Measurements from ENCODE around the gene PRPF40A. TPM values are rescaled to one million over a fixed set of nuclear protein-coding genes. Genes with fewer than 3 reads are reported as not detected.

The PRPF40A gene
- total RNA-seq, 2 experiments from 2014 or later: 126 to 127 TPM

- Mint-ChIP-seq H3K27me3 (no peaks in the 10 kb centered on the region), H3K36me3 (peaks cover 56% of the 10 kb centered on the region)
Measured at GRCh38 chr2:152661076-152661475, 56.2 kb downstream of the PRPF40A start.

DNA sequence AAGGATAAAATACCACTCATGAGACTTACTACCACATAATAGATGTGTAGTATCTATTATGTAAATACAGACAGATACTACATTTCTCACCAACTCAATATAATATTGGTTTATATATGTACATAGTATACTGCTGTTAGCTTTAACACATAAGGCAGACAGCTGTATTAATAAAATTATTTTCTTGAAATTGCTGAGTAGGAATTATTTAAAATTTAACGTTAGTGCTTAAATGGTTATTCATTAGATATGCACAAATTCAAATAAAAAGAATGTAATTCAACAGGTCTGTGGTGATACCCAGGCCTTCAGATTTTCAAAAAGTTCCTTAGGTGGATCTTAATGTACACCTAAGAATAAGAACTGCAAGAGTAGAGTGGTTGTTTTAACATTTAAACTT lies 59.0 kb downstream of the PRPF40A start:
- DNase-seq (no peak), ATAC-seq (no peak)
- Mint-ChIP-seq H3K9me3 (ENCODE audit: low read depth) (no peaks in the 10 kb centered on the region), H3K4me1 (peaks cover 6% of the 10 kb centered on the region), H3K27me3 (no peaks in the 10 kb centered on the region), H3K4me3 (no peak overlapping the region), H3K36me3 (peaks cover 49% of the 10 kb centered on the region), H3K27ac (no peak overlapping the region)
- CTCF ChIA-PET: interaction anchor here (0.8 kb wide), 1 partner anchor 9 kb away, joined by 3 read pairs; no protein-coding TSS in a partner anchor

More at GRCh38 chr2:152661076-152661475, 56.2 kb downstream of the PRPF40A start:
- Mint-ChIP-seq H3K27ac (no peak overlapping the region), H3K9me3 (ENCODE audit: low read depth) (no peaks in the 10 kb centered on the region), H3K4me3 (no peak overlapping the region), H3K4me1 (peaks cover 3% of the 10 kb centered on the region)
- no peak for ATAC-seq
- CTCF ChIA-PET: interaction anchor here (0.7 to 1.3 kb wide), 2 partner anchors 17 to 485 kb away, joined by 3 read pairs; partner anchors contain the start of gene STAM2
- DNase-seq: no peak

DNA sequence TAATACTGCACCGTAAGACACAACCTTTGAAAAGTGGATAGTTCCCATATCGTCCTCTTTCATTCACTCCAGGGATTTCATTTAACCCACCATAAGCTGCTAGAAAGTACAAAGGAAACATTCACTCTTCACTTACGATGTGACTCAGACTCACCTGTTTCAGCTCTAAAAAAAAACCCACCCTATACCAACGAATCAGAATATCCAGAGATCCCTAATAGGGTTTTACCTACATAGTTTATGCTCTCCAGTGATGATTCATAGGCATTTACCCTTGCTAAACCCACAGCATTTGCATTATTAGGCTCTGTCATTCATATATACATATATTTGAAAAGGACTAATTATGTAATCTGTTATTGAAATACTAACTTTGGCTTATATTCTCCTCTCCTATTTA lies 60.2 kb downstream of the PRPF40A start:
- Mint-ChIP-seq H3K4me1 (peaks cover 6% of the 10 kb centered on the region), H3K4me3 (no peak overlapping the region), H3K36me3 (peaks cover 45% of the 10 kb centered on the region), H3K27me3 (no peaks in the 10 kb centered on the region), H3K27ac (no peak overlapping the region), H3K9me3 (ENCODE audit: low read depth) (no peaks in the 10 kb centered on the region)
- DNase-seq (no peak), ATAC-seq (peak; percentile 20)
- CTCF ChIA-PET: interaction anchor here (0.9 kb wide), 1 partner anchor 9 kb away, joined by 4 read pairs; no protein-coding TSS in a partner anchor

DNA sequence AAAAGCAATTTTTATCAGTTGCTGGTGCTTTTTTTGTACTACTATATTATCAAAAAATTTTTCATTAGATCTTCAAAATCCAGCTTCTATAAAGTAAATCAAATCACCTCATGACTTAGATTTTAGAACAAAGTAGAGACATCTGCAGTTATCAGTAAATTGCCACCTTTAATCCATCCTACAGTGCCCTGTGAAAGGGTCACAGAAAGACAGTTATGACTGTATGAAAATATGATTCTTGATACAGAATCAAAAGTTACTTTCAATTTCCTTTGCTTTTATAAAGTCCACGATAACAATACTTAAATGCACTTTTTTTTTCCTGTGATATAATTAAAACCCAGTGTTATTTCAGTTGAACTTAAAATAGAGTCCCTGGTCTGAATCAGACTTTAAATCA lies 61.4 kb downstream of the PRPF40A start:
- ATAC-seq (peak; percentile 47), DNase-seq (no peak)
- CTCF ChIA-PET: interaction anchor here (0.8 kb wide), 1 partner anchor 21 kb away, joined by 3 read pairs; no protein-coding TSS in a partner anchor
- H3K27ac Mint-ChIP-seq: no peak overlapping the region
- no peak overlapping the region for H3K4me3 Mint-ChIP-seq
- H3K27me3 Mint-ChIP-seq: no peaks in the 10 kb centered on the region
- H3K4me1 Mint-ChIP-seq: peaks cover 6% of the 10 kb centered on the region
- peaks cover 43% of the 10 kb centered on the region for H3K36me3 Mint-ChIP-seq
- no peaks in the 10 kb centered on the region for H3K9me3 Mint-ChIP-seq (ENCODE audit: low read depth)

GRCh38 chr2:152651834-152652233 lies 65.4 kb downstream of the PRPF40A start:
- Mint-ChIP-seq H3K36me3 (peaks cover 20% of the 10 kb centered on the region), H3K9me3 (ENCODE audit: low read depth) (no peaks in the 10 kb centered on the region), H3K27me3 (no peaks in the 10 kb centered on the region), H3K4me1 (peaks cover 6% of the 10 kb centered on the region), H3K4me3 (no peak overlapping the region), H3K27ac (no peak overlapping the region)
- no peak for DNase-seq
- ATAC-seq: no peak
- CTCF ChIA-PET: interaction anchor here (0.7 to 0.9 kb wide), 2 partner anchors 17 to 615 kb away, joined by 3 read pairs; no protein-coding TSS in a partner anchor

- Mint-ChIP-seq H3K4me1 (peaks cover under 1% of the 10 kb centered on the region), H3K9me3 (ENCODE audit: low read depth) (no peaks in the 10 kb centered on the region), H3K27ac (no peak overlapping the region), H3K27me3 (no peaks in the 10 kb centered on the region), H3K36me3 (peaks cover 15% of the 10 kb centered on the region), H3K4me3 (no peak overlapping the region)
- CTCF ChIA-PET: no interaction called here
- ATAC-seq: no peak
- no peak for DNase-seq
Measured at GRCh38 chr2:152650768-152651371, 66.4 kb downstream of the PRPF40A start.

GRCh38 chr2:152649997-152650396 lies 67.3 kb downstream of the PRPF40A start:
- Mint-ChIP-seq H3K27ac (no peak overlapping the region), H3K4me3 (no peak overlapping the region), H3K36me3 (peaks cover 11% of the 10 kb centered on the region), H3K27me3 (no peaks in the 10 kb centered on the region), H3K9me3 (ENCODE audit: low read depth) (no peaks in the 10 kb centered on the region), H3K4me1 (no peaks in the 10 kb centered on the region)
- ATAC-seq: no peak
- DNase-seq: no peak
- CTCF ChIA-PET: no interaction called here

- DNase-seq (no peak), ATAC-seq (no peak)
- Mint-ChIP-seq H3K4me1 (no peaks in the 10 kb centered on the region), H3K27ac (no peak overlapping the region), H3K36me3 (peaks cover 5% of the 10 kb centered on the region), H3K9me3 (ENCODE audit: low read depth) (no peaks in the 10 kb centered on the region), H3K27me3 (no peaks in the 10 kb centered on the region), H3K4me3 (no peak overlapping the region)
- CTCF ChIA-PET: interaction anchor here (0.7 to 5.5 kb wide), 4 partner anchors 8 to 14 kb away, joined by 3 to 43 read pairs (median 4); no protein-coding TSS in a partner anchor
Measured at GRCh38 chr2:152648336-152648735, 68.9 kb downstream of the PRPF40A start.

- Mint-ChIP-seq H3K9me3 (ENCODE audit: low read depth) (no peaks in the 10 kb centered on the region), H3K4me1 (no peaks in the 10 kb centered on the region), H3K4me3 (no peak overlapping the region), H3K27me3 (no peaks in the 10 kb centered on the region), H3K36me3 (peaks cover 5% of the 10 kb centered on the region), H3K27ac (no peak overlapping the region)
- ATAC-seq (no peak), DNase-seq (no peak)
- CTCF ChIA-PET: interaction anchor here (0.8 to 5.5 kb wide), 3 partner anchors 9 to 12 kb away, joined by 3 to 43 read pairs (median 4); no protein-coding TSS in a partner anchor
Measured at GRCh38 chr2:152647552-152647951, 69.7 kb downstream of the PRPF40A start.

GRCh38 chr2:152646775-152647174 lies 70.5 kb downstream of the PRPF40A start:
- no peaks in the 10 kb centered on the region for H3K27me3 Mint-ChIP-seq
- H3K27ac Mint-ChIP-seq: no peak overlapping the region
- DNase-seq (no peak), ATAC-seq (no peak)
- H3K36me3 Mint-ChIP-seq: peaks cover 3% of the 10 kb centered on the region
- H3K4me1 Mint-ChIP-seq: no peaks in the 10 kb centered on the region
- CTCF ChIA-PET: interaction anchor here (0.8 to 5.5 kb wide), 2 partner anchors 9 to 12 kb away, joined by 3 to 43 read pairs; no protein-coding TSS in a partner anchor
- no peak overlapping the region for H3K4me3 Mint-ChIP-seq
- no peaks in the 10 kb centered on the region for H3K9me3 Mint-ChIP-seq (ENCODE audit: low read depth)

GRCh38 chr2:152646264-152646663 lies 71.0 kb downstream of the PRPF40A start:
- peaks cover 3% of the 10 kb centered on the region for H3K36me3 Mint-ChIP-seq
- H3K9me3 Mint-ChIP-seq (ENCODE audit: low read depth): no peaks in the 10 kb centered on the region
- CTCF ChIA-PET: interaction anchor here (5.5 kb wide), 1 partner anchor 11 kb away, joined by 43 read pairs; no protein-coding TSS in a partner anchor
- ATAC-seq (no peak), DNase-seq (no peak)
- H3K4me1 Mint-ChIP-seq: no peaks in the 10 kb centered on the region
- no peak overlapping the region for H3K4me3 Mint-ChIP-seq
- H3K27me3 Mint-ChIP-seq: no peaks in the 10 kb centered on the region
- no peak overlapping the region for H3K27ac Mint-ChIP-seq

DNA sequence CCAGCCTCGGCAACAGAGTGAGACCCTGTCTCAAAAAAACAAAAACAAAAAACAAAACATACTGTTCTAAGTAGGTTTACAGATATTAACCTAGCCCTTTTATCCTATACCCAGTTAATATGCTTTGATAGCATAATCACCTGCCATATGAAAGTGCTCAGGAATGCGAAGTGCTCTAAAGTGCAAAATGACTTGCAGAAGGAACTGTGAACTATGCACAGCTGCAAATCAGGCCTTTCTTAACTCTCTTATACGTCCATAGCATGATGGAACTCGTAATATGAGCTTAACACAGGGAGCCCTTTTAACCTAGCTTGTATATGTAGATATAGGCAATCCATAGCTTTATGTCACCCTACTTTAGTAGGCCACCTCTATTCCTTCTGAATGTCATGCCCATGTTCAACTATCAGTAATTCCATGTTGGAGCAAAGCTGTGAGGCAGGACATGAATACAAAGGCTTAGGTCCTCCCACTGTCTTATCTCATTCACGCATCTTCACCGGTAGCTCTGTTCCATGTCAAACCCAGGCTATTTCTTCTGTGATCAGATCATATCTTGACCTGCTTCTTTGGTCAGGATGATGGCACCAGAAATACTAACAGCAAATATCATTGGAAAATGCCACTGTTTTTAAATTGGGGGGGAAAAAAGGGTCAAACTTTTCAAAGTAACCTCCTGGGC lies 72.9 kb downstream of the PRPF40A start:
- CTCF ChIA-PET: interaction anchor here (5.5 kb wide), 1 partner anchor 9 kb away, joined by 43 read pairs; no protein-coding TSS in a partner anchor
- Mint-ChIP-seq H3K9me3 (ENCODE audit: low read depth) (no peaks in the 10 kb centered on the region), H3K36me3 (no peaks in the 10 kb centered on the region), H3K27me3 (no peaks in the 10 kb centered on the region), H3K4me3 (no peak overlapping the region), H3K4me1 (no peaks in the 10 kb centered on the region), H3K27ac (no peak overlapping the region)
- ATAC-seq (no peak), DNase-seq (no peak)

GRCh38 chr2:152638590-152638989 lies 78.7 kb downstream of the PRPF40A start:
- Mint-ChIP-seq H3K36me3 (no peaks in the 10 kb centered on the region), H3K27me3 (peaks cover 2% of the 10 kb centered on the region), H3K4me1 (no peaks in the 10 kb centered on the region), H3K4me3 (no peak overlapping the region), H3K27ac (no peak overlapping the region), H3K9me3 (ENCODE audit: low read depth) (no peaks in the 10 kb centered on the region)
- ATAC-seq (no peak), DNase-seq (no peak)
- CTCF ChIA-PET: interaction anchor here (0.9 to 1.2 kb wide), 2 partner anchors 9 to 25 kb away, joined by 3 read pairs; no protein-coding TSS in a partner anchor
